ENCODE results near the gene LRFN2. TPM values are rescaled to one million over a fixed set of nuclear protein-coding genes. Genes with fewer than 3 reads are reported as not detected.

Gene LRFN2
- polyA plus RNA-seq, 1 donor (not counting 4 experiments of a cell fraction or from before 2014, with no cell fraction given): not detected

GRCh38 chr6:40474937-40475336, 112.2 kb downstream of the LRFN2 start:
- Histone ChIP-seq H3K27me3 (ENCODE audit: control insufficient read depth, extremely low read depth, insufficient read depth, low read length) (peaks cover 7% of the 10 kb centered on the region), H3K4me3 (ENCODE audit: control insufficient read depth in 2 of 3, extremely low read depth in 1 of 3, insufficient read depth in 2 of 3, low read depth in 1 of 3, low read length in 3 of 3) (no peak overlapping the region), H3K4me1 (ENCODE audit: control insufficient read depth, extremely low read depth, insufficient read depth, low read length) (no peaks in the 10 kb centered on the region), H3K9ac (ENCODE audit: control insufficient read depth, extremely low read depth, insufficient read depth, low read length) (no peak overlapping the region), H3K4me2 (ENCODE audit: control insufficient read depth, extremely low read depth, insufficient read depth, low read depth, low read length) (no peak overlapping the region), H4K20me1 (ENCODE audit: control insufficient read depth, extremely low read depth, insufficient read depth, low read length) (no peaks in the 10 kb centered on the region), H3K79me2 (ENCODE audit: control insufficient read depth, insufficient read depth, low read length) (no peaks in the 10 kb centered on the region), H3K27ac (ENCODE audit: control insufficient read depth, insufficient read depth, low read length) (no peak overlapping the region), H3K36me3 (ENCODE audit: control insufficient read depth in 2 of 2, extremely low read depth in 1 of 2, insufficient read depth in 2 of 2, low read length in 2 of 2) (no peaks in the 10 kb centered on the region), H3K9me1 (ENCODE audit: control insufficient read depth, extremely low read depth, insufficient read depth, low read length) (no peaks in the 10 kb centered on the region), H2AFZ (ENCODE audit: control insufficient read depth, low read length) (no peak overlapping the region), H3K9me3 (ENCODE audit: control insufficient read depth, low read depth, low read length) (no peaks in the 10 kb centered on the region)
- FAIRE-seq (no peak), DNase-seq (ENCODE audit: low read depth, low spot score) (no peak)
- no peak for TF ChIP-seq EZH2 (IDR thresholded peaks at IDR 0.05; ENCODE audit: low read length)
- TF ChIP-seq CTCF (optimal IDR thresholded peaks at IDR 0.05 in 1 of 3, IDR thresholded peaks at IDR 0.05 in 1 of 3, conservative IDR thresholded peaks at IDR 0.05 in 1 of 3; ENCODE audit: extremely low read depth in 1 of 3, insufficient read depth in 2 of 3, low read length in 3 of 3): no peak
- dilution Hi-C loops (cut with MboI; ENCODE audit: extremely low pct_ligation_motif_present, low sequenced_read_pairs): no loop called here

- no peak for DNase-seq (ENCODE audit: low read depth, low spot score)
- Histone ChIP-seq H3K9me1 (ENCODE audit: control insufficient read depth, extremely low read depth, insufficient read depth, low read length) (no peaks in the 10 kb centered on the region), H3K4me1 (ENCODE audit: control insufficient read depth, extremely low read depth, insufficient read depth, low read length) (no peaks in the 10 kb centered on the region), H4K20me1 (ENCODE audit: control insufficient read depth, extremely low read depth, insufficient read depth, low read length) (no peaks in the 10 kb centered on the region), H2AFZ (ENCODE audit: control insufficient read depth, low read length) (no peak overlapping the region), H3K4me3 (ENCODE audit: control insufficient read depth in 2 of 3, extremely low read depth in 1 of 3, insufficient read depth in 2 of 3, low read depth in 1 of 3, low read length in 3 of 3) (no peak overlapping the region), H3K9ac (ENCODE audit: control insufficient read depth, extremely low read depth, insufficient read depth, low read length) (no peak overlapping the region), H3K27ac (ENCODE audit: control insufficient read depth, insufficient read depth, low read length) (no peak overlapping the region), H3K9me3 (ENCODE audit: control insufficient read depth, low read depth, low read length) (no peaks in the 10 kb centered on the region), H3K79me2 (ENCODE audit: control insufficient read depth, insufficient read depth, low read length) (no peaks in the 10 kb centered on the region), H3K27me3 (ENCODE audit: control insufficient read depth, extremely low read depth, insufficient read depth, low read length) (peaks cover 7% of the 10 kb centered on the region), H3K4me2 (ENCODE audit: control insufficient read depth, extremely low read depth, insufficient read depth, low read depth, low read length) (no peak overlapping the region), H3K36me3 (ENCODE audit: control insufficient read depth in 2 of 2, extremely low read depth in 1 of 2, insufficient read depth in 2 of 2, low read length in 2 of 2) (no peaks in the 10 kb centered on the region)
- TF ChIP-seq CTCF (optimal IDR thresholded peaks at IDR 0.05 in 1 of 3, IDR thresholded peaks at IDR 0.05 in 1 of 3, conservative IDR thresholded peaks at IDR 0.05 in 1 of 3; ENCODE audit: extremely low read depth in 1 of 3, insufficient read depth in 2 of 3, low read length in 3 of 3) (no peak), EZH2 (IDR thresholded peaks at IDR 0.05; ENCODE audit: low read length) (no peak)
- FAIRE-seq: no peak
- dilution Hi-C loops (cut with MboI; ENCODE audit: extremely low pct_ligation_motif_present, low sequenced_read_pairs): no loop called here
Observed at GRCh38 chr6:40473026-40473425, 114.1 kb downstream of the LRFN2 start.
